ENCODE results near the gene PCNX3.

The PCNX3 gene

DNA sequence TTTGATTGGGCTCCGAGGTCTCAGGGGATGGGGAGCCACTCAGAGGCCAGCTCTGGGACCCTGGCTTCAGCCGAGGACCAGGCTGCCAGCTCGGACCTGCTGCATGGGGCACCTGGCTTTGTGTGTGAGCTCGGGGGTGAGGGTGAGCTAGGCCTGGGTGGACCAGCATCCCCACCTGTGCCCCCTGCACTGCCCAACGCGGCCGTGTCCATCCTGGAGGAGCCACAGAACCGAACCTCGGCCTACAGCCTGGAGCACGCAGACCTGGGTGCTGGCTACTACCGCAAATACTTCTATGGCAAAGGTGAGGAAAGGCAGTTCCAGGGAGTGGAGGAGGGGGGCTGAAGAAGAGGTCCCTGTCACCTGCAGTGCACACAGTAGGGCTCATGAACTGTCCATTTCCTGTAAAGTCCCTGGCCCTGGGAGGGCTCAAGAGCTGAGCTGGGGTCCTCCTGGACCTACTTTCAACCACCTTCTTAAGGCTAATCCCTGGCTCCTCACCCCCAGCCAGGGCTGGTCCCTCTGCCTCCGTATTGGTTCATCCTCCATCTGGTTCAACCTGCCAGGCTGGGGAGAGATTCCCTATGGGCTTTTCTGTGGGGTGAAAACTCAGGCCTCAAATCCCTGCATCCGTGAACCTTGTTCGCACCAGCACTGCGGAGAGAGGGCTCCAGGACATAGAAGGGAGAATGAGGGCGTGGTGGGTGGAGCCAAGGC is 25.9 kb downstream of the PCNX3 start:
- no peak for DNase-seq

GRCh38 chr11:65642014-65642671 is 26.6 kb downstream of the PCNX3 start:
- DNase-seq = peak in 1 of 2 donors; percentile 38

- no peak for DNase-seq
These were observed 28.4 kb downstream of the PCNX3 start for GRCh38 chr11:65643971-65644370.

DNA sequence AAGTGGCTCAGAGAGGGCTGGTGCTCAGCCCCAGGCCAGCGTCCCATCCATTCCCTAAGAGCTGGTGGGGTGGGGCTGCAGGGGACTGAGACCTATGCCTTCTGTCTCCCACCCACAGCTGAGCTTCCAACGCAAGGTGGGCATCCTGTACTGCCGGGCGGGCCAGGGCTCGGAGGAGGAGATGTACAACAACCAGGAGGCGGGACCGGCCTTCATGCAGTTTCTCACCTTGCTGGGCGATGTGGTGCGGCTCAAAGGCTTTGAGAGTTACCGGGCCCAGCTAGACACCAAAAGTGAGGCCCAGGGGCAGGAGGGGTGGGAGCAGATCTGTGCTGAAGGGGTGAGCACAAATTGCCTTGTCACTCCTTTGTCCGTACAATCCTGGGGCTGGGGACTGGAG is 29.3 kb downstream of the PCNX3 start:
- no peak for DNase-seq

DNA sequence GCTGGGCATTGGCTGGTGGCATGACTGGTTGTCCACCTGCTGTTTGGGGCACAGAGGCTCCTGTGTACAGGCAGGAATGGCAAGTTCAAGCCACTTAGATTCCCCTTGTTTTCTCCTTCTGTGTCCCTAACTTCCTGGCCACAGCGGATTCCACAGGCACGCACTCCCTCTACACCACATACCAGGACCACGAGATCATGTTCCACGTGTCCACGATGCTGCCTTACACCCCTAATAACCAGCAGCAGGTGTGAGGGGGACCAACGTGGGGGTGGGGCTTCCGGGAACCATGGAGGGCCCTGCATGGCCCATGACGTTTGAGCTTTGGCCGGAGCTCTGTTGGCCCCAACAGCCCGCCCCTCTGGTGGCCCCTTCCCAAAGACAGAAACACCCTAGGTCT is 30.1 kb downstream of the PCNX3 start:
- no peak for DNase-seq

DNA sequence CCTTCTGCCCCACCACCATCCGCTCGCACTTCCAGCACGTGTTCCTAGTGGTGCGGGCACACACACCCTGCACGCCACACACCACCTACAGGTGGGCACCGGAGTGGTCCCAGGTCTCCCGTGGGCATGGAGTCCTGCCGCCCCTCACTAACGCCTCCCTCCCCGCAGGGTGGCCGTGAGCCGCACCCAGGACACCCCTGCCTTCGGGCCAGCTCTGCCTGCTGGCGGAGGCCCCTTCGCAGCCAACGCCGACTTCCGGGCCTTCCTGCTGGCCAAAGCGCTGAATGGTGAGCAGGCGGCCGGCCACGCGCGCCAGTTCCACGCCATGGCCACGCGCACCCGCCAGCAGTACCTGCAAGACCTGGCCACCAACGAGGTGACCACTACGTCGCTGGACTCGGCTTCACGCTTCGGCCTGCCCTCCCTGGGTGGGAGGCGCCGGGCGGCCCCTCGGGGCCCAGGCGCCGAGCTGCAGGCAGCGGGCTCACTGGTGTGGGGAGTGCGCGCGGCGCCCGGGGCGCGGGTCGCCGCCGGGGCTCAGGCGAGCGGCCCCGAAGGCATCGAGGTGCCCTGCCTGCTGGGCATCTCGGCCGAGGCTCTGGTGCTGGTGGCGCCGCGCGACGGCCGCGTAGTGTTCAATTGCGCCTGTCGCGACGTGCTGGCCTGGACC is 30.8 kb downstream of the PCNX3 start:
- no peak for DNase-seq

DNA sequence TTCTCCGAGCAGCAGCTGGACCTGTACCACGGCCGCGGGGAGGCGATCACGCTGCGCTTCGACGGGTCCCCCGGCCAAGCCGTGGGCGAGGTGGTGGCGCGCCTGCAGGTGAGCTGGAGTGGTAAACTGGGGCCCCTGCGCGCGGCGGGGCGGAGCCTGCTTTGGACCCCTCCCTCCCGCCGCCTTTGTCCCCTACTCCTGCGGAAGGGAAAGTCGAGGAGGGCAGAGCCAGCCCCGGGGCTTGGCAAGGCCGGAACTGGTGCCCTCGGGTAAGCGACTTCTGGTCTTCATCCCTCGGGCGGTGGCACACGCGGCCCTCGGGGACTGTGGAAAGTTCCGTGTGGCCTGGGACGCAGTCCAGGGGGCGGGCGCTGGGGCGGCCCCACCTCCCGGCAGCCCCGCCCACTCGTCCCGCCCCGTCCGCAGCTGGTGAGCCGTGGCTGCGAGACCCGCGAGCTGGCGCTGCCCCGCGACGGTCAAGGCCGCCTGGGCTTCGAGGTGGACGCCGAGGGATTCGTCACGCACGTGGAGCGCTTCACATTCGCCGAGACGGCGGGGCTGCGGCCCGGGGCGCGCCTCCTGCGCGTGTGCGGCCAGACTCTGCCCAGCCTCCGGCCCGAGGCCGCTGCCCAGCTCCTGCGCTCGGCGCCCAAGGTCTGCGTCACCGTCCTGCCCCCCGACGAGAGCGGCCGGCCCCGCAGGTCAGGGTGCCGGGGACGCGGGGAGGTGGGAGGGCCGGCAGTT is 31.6 kb downstream of the PCNX3 start:
- no peak for DNase-seq

DNA sequence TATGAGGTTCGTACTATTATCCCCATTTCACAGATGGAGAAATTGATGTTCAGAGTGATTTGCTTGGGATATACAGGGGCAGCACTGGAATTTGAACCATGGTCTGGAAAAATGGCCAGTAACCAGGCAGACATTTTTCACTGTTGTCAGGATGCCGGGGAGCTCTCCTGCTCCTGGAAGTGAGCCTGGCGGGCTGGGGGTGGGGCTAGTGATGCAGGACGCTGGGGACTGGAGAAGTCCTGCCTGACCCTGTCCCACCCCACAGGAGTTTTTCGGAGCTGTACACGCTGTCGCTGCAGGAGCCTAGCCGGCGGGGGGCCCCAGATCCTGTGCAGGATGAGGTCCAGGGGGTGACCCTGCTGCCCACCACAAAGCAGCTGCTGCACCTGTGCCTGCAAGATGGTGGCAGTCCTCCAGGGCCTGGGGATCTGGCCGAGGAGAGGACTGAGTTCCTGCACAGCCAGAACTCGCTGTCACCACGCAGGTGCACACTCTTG is 33.5 kb downstream of the PCNX3 start:
- no peak for DNase-seq

GRCh38 chr11:65649656-65650546 is 34.3 kb downstream of the PCNX3 start:
- no peak for DNase-seq

GRCh38 chr11:65650547-65651338 is 35.2 kb downstream of the PCNX3 start:
- DNase-seq = no peak

- no peak for DNase-seq
These were observed 35.7 kb downstream of the PCNX3 start for GRCh38 chr11:65651339-65651588.

DNA sequence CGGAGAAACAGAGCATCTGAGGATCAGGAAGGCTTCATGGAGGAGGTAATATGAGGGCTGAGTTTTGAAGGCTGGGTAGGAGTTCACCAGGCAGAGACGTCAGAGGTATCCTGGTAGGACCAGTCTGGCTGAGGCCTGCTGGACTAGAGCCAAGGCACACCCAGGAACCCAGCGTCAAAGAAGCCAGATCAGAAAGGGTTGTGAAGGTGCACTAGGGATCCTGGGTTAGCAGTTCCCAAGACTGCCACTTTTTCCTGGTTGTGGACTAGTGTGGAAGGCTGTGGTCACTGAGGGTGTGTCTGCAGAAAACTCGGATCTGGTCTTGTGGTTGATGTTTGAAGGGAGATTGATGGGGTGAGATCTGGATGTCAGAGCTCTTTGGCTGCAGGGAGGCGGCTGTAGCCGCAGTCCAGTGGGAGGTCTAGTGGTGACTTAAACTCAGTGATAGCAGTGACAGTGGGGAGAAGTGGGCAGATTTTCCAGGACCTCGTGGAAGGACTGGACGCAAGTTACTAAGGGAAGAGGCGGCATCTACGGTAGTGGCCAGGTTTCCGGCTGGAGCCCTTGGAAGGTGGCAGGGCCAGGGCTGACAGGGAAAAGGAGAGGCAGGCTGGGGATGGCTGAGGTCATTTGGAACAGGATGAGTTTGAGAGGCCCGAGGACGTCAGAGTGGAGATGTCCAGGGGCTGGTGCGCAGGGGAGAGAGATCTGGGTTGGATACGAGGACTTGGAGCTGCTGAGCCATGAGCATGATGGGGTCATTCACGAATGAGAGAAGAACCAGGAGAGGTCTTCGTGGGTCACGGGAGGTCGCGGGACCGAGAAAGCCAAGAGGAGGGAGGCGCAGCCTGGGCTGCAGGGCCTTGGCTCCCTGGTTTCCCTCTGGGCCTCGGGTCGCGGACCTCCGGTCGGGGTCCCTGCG is 36.3 kb downstream of the PCNX3 start:
- no peak for DNase-seq

DNA sequence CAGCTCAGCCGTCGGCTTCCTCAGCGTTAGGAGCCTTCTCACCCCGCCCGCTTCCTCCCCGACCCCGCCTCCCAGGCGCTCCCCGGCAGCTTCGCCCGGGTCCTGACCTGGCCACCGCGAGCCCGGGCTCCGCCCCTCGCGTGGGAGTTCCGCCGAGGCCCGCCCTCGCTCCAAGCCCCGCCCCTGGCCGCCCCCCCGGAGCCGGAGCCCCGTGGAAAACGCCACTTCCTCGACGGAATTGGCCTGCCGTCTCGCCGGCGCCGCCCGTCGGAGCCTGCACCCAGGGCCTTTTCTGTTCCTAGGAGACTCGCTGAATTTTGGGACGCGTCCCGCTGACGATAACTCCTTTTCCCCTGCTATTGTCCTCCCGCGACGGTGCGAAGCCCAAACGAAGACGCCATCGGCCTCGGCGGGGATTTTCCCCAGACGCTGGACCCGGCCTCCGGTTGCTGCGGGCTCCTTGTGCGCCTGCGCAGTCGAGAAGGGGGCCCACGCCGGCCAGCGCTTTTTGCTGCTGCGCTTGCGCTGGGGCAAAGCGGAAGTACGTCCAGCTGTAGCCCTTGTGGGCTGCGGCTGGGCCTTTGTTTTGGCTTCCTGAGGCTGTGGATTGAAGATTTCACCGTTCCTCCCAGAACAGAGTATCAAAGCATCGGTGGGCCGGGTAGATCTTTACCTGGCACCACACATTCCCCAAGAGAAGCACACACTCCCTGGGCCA is 37.1 kb downstream of the PCNX3 start:
- DNase-seq = peak; percentile 97 to 98

GRCh38 chr11:65653229-65654225 is 38.0 kb downstream of the PCNX3 start:
- DNase-seq = no peak

GRCh38 chr11:65654375-65655349 is 39.1 kb downstream of the PCNX3 start:
- DNase-seq = no peak

- DNase-seq = no peak
These were observed 40.2 kb downstream of the PCNX3 start for GRCh38 chr11:65655570-65656332.

All from CD4-positive, alpha-beta T cell treated with Interleukin-1 beta for 1 hour (primary cell).